Heart right ventricle (tissue), 16 donors: ENCODE results near the gene POLR2M. TPM values are rescaled to one million over a fixed set of nuclear protein-coding genes. Genes with fewer than 3 reads are reported as not detected.
A peak's percentile ranks its signal among the peaks of the same experiment; 100 is the strongest.

Source experiments
- ATAC-seq, 8 donors: fragments of 200-7000 bp; cut with Tn5 transposase; one replicate each; pipeline ENCODE4 v1.9.1; 2020; ENCODE audit warnings: mild to moderate bottlenecking in 8 of 8, moderate library complexity in 8 of 8, moderate number of reproducible peaks in 1 of 8
- DNase-seq, 2 donors: peaks; one replicate each; pipeline ENCODE4 v3.0.0-alpha.2; 2020
- H3K27ac ChIP-seq, 10 donors: fragments of 200-600 bp; sonication (generic) in 2 of 10; one replicate each; pipeline versions ENCODE4 v1.5.0 to v1.8.0; 2020 to 2022; ENCODE audit warnings: mild to moderate bottlenecking in 3 of 10
- H3K27me3 ChIP-seq, 7 donors: fragments of 200-600 bp; one replicate each; pipeline ENCODE4 v1.8.0; 2021 to 2022; ENCODE audit warnings: mild to moderate bottlenecking in 2 of 7
- H3K36me3 ChIP-seq, 9 donors: fragments of 200-600 bp; sonication (generic) in 1 of 9; one replicate each; pipeline versions ENCODE4 v1.5.0 to v1.8.0; 2020 to 2022; ENCODE audit warnings: mild to moderate bottlenecking in 2 of 9
- H3K4me1 ChIP-seq, 9 donors: fragments of 200-600 bp; sonication (generic) in 1 of 9; one replicate each; pipeline versions ENCODE4 v1.5.0 to v1.8.0; 2020 to 2022; ENCODE audit warnings: mild to moderate bottlenecking in 4 of 9
- H3K4me3 ChIP-seq, 10 donors: fragments of 200-600 bp; sonication (generic) in 2 of 10; one replicate each; pipeline versions ENCODE4 v1.5.0 to v1.8.0; 2020 to 2022; ENCODE audit warnings: mild to moderate bottlenecking in 7 of 10, moderate library complexity in 2 of 10
- H3K9me3 ChIP-seq, 11 donors: fragments of 200-600 bp in 10 of 11; sonication (generic) in 2 of 11; one replicate each; pipeline versions ENCODE4 v1.5.0 to v1.8.0; 2013 to 2022; ENCODE audit warnings: mild to moderate bottlenecking in 2 of 11, control low read depth in 1 of 11, moderate library complexity in 1 of 11
- WGBS, 2 donors: extraction: QIAGEN DNeasy Blood & Tissue Kit; methylation state at CpG; one replicate each; pipeline ENCODE4 v1.1.7; 2013; ENCODE audit warnings: inconsistent platforms in 1 of 2; 5-methylcytosine and 5-hydroxymethylcytosine counted together
- intact Hi-C, 10 donors: fragments of 100-400 bp; cut with DNase I; formaldehyde crosslinking; loops; one replicate each; pipeline versions ENCODE4 v1.11.1 to v1.14.2; 2022
- polyA plus RNA-seq, 2 donors: library from polyadenylated mRNA; stranded (reverse); fragments of 200-250 nt; gene quantifications; one replicate each; pipeline ENCODE4 v1.2.3, GENCODE V29; 2013
- total RNA-seq, 10 donors: library from RNA; stranded (reverse); fragmentation: NEBNext Ultra II Directional in 3 of 10; extraction: Animal tissue kit (Norgen Biotek cat#: 25700) in 3 of 10; gene quantifications; one replicate each; pipeline versions ENCODE4 v1.2.1 to v1.2.4, GENCODE V29; 2021 to 2023
- TF ChIP-seq, protein P1 (sequence below), 9 donors: fragments of 200-600 bp; sonication (generic) in 2 of 9; IDR thresholded peaks; one replicate each; pipeline versions ENCODE4 v1.5.0 to v1.8.0; 2021 to 2022; ENCODE audit warnings: antibody characterized with exemption in 9 of 9, mild to moderate bottlenecking in 5 of 9, moderate library complexity in 1 of 9
- donor health status: Arrhythmogenic right ventricular cardiomyopathy.
- donor health status: ischemic (EF 13 %, LVEDD 7.1; RV severe dilation, severe dysfunction).
- donor health status: healthy with polysubstance abuse.
- donor health status: DM: no; HTN: yes; CAD: no.
- donor health status: DM: no; HTN: no; CAD: no.
- donor health status: ischemic (EF 25% LVEDD 6.9; RV normal size, moderate dysfunction).
- donor health status: ischemic (EF 25% LVEDD 5.7; RV mildly dilated, moderate dysfunction).
- donor health status: healthy.
- donor health status: DM: yes; HTN: yes; CAD: no.
- donor health status: Ischemic cardiomyopathy.
- donor health status: ischemic (EF 35%, LVEDD 5.7; RV mildly dilated, moderate dysfunction).
- donor health status: nonischemic (EF 11% LVEDD 7.7; RV severe dilation, severe dysfunction).
- donor health status: DM: yes; HTN: yes; CAD: no.
- donor health status: PGD.
- donor health status: ischemic (EF 29% LVEDD 5.4; RV normal size, mild dysfunction).
- donor health status: nonischemic (EF 23%, LVEDD 6.1; RV moderate dilation, normal function).

Gene POLR2M
- total and polyA plus RNA-seq, 12 donors, result 15.2 to 89.2 (median 56.5) TPM

GRCh38 chr15:57732526-57733331, 26.2 kb downstream of the POLR2M start:
- peak in 6 of 8 donors; percentile 46 to 74 (median 64) for ATAC-seq
- 40 to 42% methylated on average over 12 of the region's 12 CpGs for WGBS, 2 donors

DNA sequence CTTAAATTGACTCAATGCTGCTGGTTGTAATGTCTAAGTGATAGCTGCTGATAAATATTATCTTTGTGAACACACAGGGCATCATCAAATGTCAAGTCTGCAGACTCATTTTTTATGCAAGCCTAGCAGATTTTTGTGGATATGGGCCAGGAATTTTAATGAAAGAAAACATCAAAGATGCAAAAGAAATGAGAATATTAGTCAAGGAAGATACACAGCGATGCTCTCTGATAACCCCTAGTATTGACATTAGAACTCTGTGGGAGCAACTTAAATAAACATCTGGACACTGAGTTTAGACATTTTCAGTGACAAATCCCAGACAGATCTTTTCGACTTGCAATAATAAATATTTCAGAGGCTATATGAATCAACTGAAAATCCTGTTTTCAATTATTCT, 28.3 kb downstream of the POLR2M start:
- H3K27me3 ChIP-seq, result no peaks in the 10 kb centered on the region

More at GRCh38 chr15:57732526-57733331, 26.2 kb downstream of the POLR2M start:
- peaks cover 0 to 6% (median 0%) of the 10 kb centered on the region in 11 donors for H3K9me3 ChIP-seq
- intact Hi-C loops, result loop anchor here in 6 of 10 donors (2.0 to 10.0 kb wide), 9 partner anchors 66 to 452 kb away; partner anchors contain the start of gene ALDH1A2 (in 1 of the 6)
- H3K27ac ChIP-seq, result no peak overlapping the region
- DNase-seq, result peak in 1 of 2 donors; percentile 45
- no peak overlapping the region for H3K4me3 ChIP-seq
- no peaks in the 10 kb centered on the region for H3K36me3 ChIP-seq
- H3K27me3 ChIP-seq, result no peaks in the 10 kb centered on the region
- TF ChIP-seq, protein P1, sequence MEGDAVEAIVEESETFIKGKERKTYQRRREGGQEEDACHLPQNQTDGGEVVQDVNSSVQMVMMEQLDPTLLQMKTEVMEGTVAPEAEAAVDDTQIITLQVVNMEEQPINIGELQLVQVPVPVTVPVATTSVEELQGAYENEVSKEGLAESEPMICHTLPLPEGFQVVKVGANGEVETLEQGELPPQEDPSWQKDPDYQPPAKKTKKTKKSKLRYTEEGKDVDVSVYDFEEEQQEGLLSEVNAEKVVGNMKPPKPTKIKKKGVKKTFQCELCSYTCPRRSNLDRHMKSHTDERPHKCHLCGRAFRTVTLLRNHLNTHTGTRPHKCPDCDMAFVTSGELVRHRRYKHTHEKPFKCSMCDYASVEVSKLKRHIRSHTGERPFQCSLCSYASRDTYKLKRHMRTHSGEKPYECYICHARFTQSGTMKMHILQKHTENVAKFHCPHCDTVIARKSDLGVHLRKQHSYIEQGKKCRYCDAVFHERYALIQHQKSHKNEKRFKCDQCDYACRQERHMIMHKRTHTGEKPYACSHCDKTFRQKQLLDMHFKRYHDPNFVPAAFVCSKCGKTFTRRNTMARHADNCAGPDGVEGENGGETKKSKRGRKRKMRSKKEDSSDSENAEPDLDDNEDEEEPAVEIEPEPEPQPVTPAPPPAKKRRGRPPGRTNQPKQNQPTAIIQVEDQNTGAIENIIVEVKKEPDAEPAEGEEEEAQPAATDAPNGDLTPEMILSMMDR (IDR thresholded peaks at IDR 0.05), result peak; percentile 68 to 94 (median 87)
- H3K4me1 ChIP-seq, result peaks cover 0 to 19% (median 6%) of the 10 kb centered on the region in 9 donors

GRCh38 chr15:57735431-57735830, 28.9 kb downstream of the POLR2M start:
- no peak for DNase-seq
- no peaks in the 10 kb centered on the region for H3K27me3 ChIP-seq
- intact Hi-C loops, result loop anchor here in 4 of 10 donors (10.0 kb wide), 3 partner anchors 181 to 449 kb away; no protein-coding TSS in a partner anchor
- TF ChIP-seq, protein P1 (IDR thresholded peaks at IDR 0.05), result no peak
- ATAC-seq, result no peak
- H3K27ac ChIP-seq, result no peak overlapping the region
- H3K9me3 ChIP-seq, result peaks cover 0 to 6% (median 0%) of the 10 kb centered on the region in 11 donors
- no peak overlapping the region for H3K4me3 ChIP-seq
- H3K4me1 ChIP-seq, result peaks cover 0 to 19% (median 6%) of the 10 kb centered on the region in 9 donors
- H3K36me3 ChIP-seq, result no peaks in the 10 kb centered on the region
- WGBS, 2 donors, result 86 to 88% methylated on average over 8 of the region's 8 CpGs

More for the DNA sequence above, 28.3 kb downstream of the POLR2M start:
- ATAC-seq (no peak), DNase-seq (no peak)
- intact Hi-C loops, result loop anchor here in 5 of 10 donors (5.0 to 10.0 kb wide), 8 partner anchors 122 to 450 kb away; partner anchors contain the start of gene ALDH1A2 (in 1 of the 5)
- Histone ChIP-seq H3K36me3 (no peaks in the 10 kb centered on the region), H3K4me3 (no peak overlapping the region), H3K9me3 (peaks cover 0 to 6% (median 0%) of the 10 kb centered on the region in 11 donors), H3K4me1 (peaks cover 0 to 19% (median 6%) of the 10 kb centered on the region in 9 donors), H3K27ac (no peak overlapping the region)
- TF ChIP-seq, protein P1 (IDR thresholded peaks at IDR 0.05), result no peak
- WGBS, 2 donors, result 67 to 74% methylated on average over 2 of the region's 2 CpGs

DNA sequence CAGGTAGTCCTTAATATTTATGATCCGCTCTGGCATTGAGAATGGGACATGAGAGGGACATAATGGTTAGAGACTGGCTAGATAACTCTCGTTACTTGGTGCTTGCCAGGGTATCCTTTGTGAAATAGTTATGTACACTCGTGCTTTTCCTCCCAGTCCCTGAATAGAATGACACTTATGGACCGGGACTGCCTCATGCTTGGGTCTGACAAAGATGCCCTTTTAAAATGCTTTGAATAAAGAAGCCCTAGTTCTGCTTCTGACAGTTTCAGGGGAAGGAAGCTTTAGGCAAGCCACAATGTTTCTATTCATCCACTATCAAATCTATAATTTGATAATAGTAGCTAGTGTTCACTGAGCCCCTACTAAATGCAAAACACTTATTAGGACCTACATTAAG, 29.4 kb downstream of the POLR2M start:
- peaks cover 0 to 19% (median 6%) of the 10 kb centered on the region in 9 donors for H3K4me1 ChIP-seq
- ATAC-seq (no peak), DNase-seq (no peak)
- H3K9me3 ChIP-seq, result peaks cover 0 to 6% (median 0%) of the 10 kb centered on the region in 11 donors
- H3K4me3 ChIP-seq, result no peak overlapping the region
- WGBS, 2 donors, result 90 to 93% methylated on average over 4 of the region's 4 CpGs
- no peaks in the 10 kb centered on the region for H3K36me3 ChIP-seq
- TF ChIP-seq, protein P1 (IDR thresholded peaks at IDR 0.05), result no peak
- intact Hi-C loops, result loop anchor here in 4 of 10 donors (10.0 kb wide), 3 partner anchors 181 to 449 kb away; no protein-coding TSS in a partner anchor
- H3K27me3 ChIP-seq, result no peaks in the 10 kb centered on the region
- H3K27ac ChIP-seq, result no peak overlapping the region
